ENCODE results near the gene ERVH48-1.

Gene ERVH48-1

GRCh38 chr21:42939582-42940413 is 14.4 kb upstream of the ERVH48-1 start:
- no peak for TF ChIP-seq CTCF (IDR thresholded peaks at IDR 0.05)

GRCh38 chr21:42937960-42938605 is 12.7 kb upstream of the ERVH48-1 start:
- no peak for TF ChIP-seq CTCF (IDR thresholded peaks at IDR 0.05)

GRCh38 chr21:42931560-42932235 is 6.3 kb upstream of the ERVH48-1 start:
- TF ChIP-seq CTCF (IDR thresholded peaks at IDR 0.05): no peak

- TF ChIP-seq CTCF (IDR thresholded peaks at IDR 0.05): no peak
Observed at GRCh38 chr21:42929969-42930368, 4.5 kb upstream of the ERVH48-1 start.

- TF ChIP-seq CTCF (IDR thresholded peaks at IDR 0.05): no peak
Observed at GRCh38 chr21:42924433-42924751, 1.0 kb downstream of the ERVH48-1 start.

GRCh38 chr21:42923553-42924432 is 1.6 kb downstream of the ERVH48-1 start:
- TF ChIP-seq CTCF (IDR thresholded peaks at IDR 0.05): peak; percentile 68

- TF ChIP-seq CTCF (IDR thresholded peaks at IDR 0.05): no peak
Observed at GRCh38 chr21:42922918-42923317, 2.5 kb downstream of the ERVH48-1 start.
